Heart left ventricle (tissue), 13 donors: ENCODE measurements around the gene S1PR5.

Source experiments
- POLR2A ChIP-seq, 2 donors: fragments of 450-650 bp; IDR thresholded peaks; one replicate each; pipeline ENCODE4 v1.6.1; 2017; ENCODE audit warnings: antibody characterized with exemption in 2 of 2, mild to moderate bottlenecking in 2 of 2, moderate library complexity in 2 of 2
- TF ChIP-seq, protein P1 (sequence below), 12 donors: fragments of 200-600 bp; sonication (generic) in 4 of 12; IDR thresholded peaks; one replicate each; pipeline versions ENCODE4 v1.5.0 to v1.8.0; 2018 to 2022; ENCODE audit warnings: antibody characterized with exemption in 12 of 12, mild to moderate bottlenecking in 5 of 12
- donor health status: ischemic (EF 13 %, LVEDD 7.1; RV severe dilation, severe dysfunction).
- donor health status: DM: no; HTN: yes; CAD: no.
- donor health status: DM: no; HTN: no; CAD: no.
- donor health status: ischemic (EF 25% LVEDD 6.9; RV normal size, moderate dysfunction).
- donor health status: ischemic (EF 25% LVEDD 5.7; RV mildly dilated, moderate dysfunction).
- donor health status: ischemic (EF 35%, LVEDD 5.7; RV mildly dilated, moderate dysfunction).
- donor health status: nonischemic (EF 11% LVEDD 7.7; RV severe dilation, severe dysfunction).
- donor health status: DM: yes; HTN: yes; CAD: no.
- donor health status: PGD.
- donor health status: ischemic (EF 29% LVEDD 5.4; RV normal size, mild dysfunction).
- donor health status: nonischemic (EF 23%, LVEDD 6.1; RV moderate dilation, normal function).

- TF ChIP-seq, protein P1, sequence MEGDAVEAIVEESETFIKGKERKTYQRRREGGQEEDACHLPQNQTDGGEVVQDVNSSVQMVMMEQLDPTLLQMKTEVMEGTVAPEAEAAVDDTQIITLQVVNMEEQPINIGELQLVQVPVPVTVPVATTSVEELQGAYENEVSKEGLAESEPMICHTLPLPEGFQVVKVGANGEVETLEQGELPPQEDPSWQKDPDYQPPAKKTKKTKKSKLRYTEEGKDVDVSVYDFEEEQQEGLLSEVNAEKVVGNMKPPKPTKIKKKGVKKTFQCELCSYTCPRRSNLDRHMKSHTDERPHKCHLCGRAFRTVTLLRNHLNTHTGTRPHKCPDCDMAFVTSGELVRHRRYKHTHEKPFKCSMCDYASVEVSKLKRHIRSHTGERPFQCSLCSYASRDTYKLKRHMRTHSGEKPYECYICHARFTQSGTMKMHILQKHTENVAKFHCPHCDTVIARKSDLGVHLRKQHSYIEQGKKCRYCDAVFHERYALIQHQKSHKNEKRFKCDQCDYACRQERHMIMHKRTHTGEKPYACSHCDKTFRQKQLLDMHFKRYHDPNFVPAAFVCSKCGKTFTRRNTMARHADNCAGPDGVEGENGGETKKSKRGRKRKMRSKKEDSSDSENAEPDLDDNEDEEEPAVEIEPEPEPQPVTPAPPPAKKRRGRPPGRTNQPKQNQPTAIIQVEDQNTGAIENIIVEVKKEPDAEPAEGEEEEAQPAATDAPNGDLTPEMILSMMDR (IDR thresholded peaks at IDR 0.05) = no peak
- TF ChIP-seq POLR2A (IDR thresholded peaks at IDR 0.05) = no peak
Observed at GRCh38 chr19:10554760-10555609, 37.7 kb upstream of the S1PR5 start.
